ENCODE results near the gene HOXA9. TPM values are rescaled to one million over a fixed set of nuclear protein-coding genes. Genes with fewer than 3 reads are reported as not detected.

HOXA9 gene
- polyA plus RNA-seq, 1 of the 3 experiments (the other 2 are of a cell fraction): not detected

- H3K4me2 ChIP-seq: no peak overlapping the region
- H4K20me1 ChIP-seq (ENCODE audit: insufficient read depth): no peaks in the 10 kb centered on the region
- no peak for TF ChIP-seq RAD21 (IDR thresholded peaks at IDR 0.05; ENCODE audit: low read length)
- TF ChIP-seq MXI1 (IDR thresholded peaks at IDR 0.05; ENCODE audit: low read depth, low read length): no peak
- TF ChIP-seq EZH2phosphoT487 (IDR thresholded peaks at IDR 0.05; ENCODE audit: borderline replicate concordance, low read depth): no peak
- no peak for TF ChIP-seq RFX5 (IDR thresholded peaks at IDR 0.05; ENCODE audit: low read length)
- H2AFZ ChIP-seq (ENCODE audit: low read depth): no peak overlapping the region
- H3K36me3 ChIP-seq (replicated peaks in 1 of 2; ENCODE audit: control insufficient read depth in 1 of 2, insufficient read depth in 2 of 2, low read length in 1 of 2): no peaks in the 10 kb centered on the region
- peaks cover 0 to 4% of the 10 kb centered on the region in 2 experiments; a peak in 1 of 4 replicates for H3K4me1 ChIP-seq (ENCODE audit: control insufficient read depth in 1 of 2, insufficient read depth in 2 of 2, low read depth in 1 of 2, low read length in 1 of 2)
- H3K79me2 ChIP-seq (ENCODE audit: insufficient read depth): no peaks in the 10 kb centered on the region
- no peaks in the 10 kb centered on the region for H3F3A ChIP-seq (replicated peaks; ENCODE audit: insufficient read depth)
- H3K9me2 ChIP-seq: no peaks in the 10 kb centered on the region
- no peak for DNase-seq
- H3K27me3 ChIP-seq (ENCODE audit: insufficient read depth): peaks cover 88% of the 10 kb centered on the region
- POLR2A ChIA-PET: no interaction called here
- no peak overlapping the region for H3K9ac ChIP-seq
- CTCF ChIA-PET: interaction anchor here (1.2 to 3.4 kb wide), 4 partner anchors 16 to 448 kb away, joined by 3 to 18 read pairs (median 6); partner anchors contain the start of gene HOXA5
- WGBS (ENCODE audit: low lambda C conversion rate): 7% methylated on average over 2 of the region's 2 CpGs
- H3K27ac ChIP-seq (ENCODE audit: low read depth in 2 of 2, low read length in 1 of 2): no peak overlapping the region
- no peak overlapping the region for H3K4me3 ChIP-seq (ENCODE audit: low read depth in 2 of 2, low read length in 1 of 2)
- H3K9me3 ChIP-seq: no peaks in the 10 kb centered on the region
Observed at GRCh38 chr7:27128034-27128433, 37.3 kb downstream of the HOXA9 start.

- Histone ChIP-seq H3K9ac (no peak overlapping the region), H3F3A (replicated peaks; ENCODE audit: insufficient read depth) (no peaks in the 10 kb centered on the region), H3K36me3 (replicated peaks in 1 of 2; ENCODE audit: control insufficient read depth in 1 of 2, insufficient read depth in 2 of 2, low read length in 1 of 2) (no peaks in the 10 kb centered on the region), H2AFZ (ENCODE audit: low read depth) (no peak overlapping the region), H3K27ac (ENCODE audit: low read depth in 2 of 2, low read length in 1 of 2) (no peak overlapping the region), H3K9me2 (no peaks in the 10 kb centered on the region), H3K27me3 (ENCODE audit: insufficient read depth) (peaks cover 91% of the 10 kb centered on the region), H3K4me2 (no peak overlapping the region), H3K9me3 (no peaks in the 10 kb centered on the region), H3K4me3 (ENCODE audit: low read depth in 2 of 2, low read length in 1 of 2) (no peak overlapping the region), H3K4me1 (ENCODE audit: control insufficient read depth in 1 of 2, insufficient read depth in 2 of 2, low read depth in 1 of 2, low read length in 1 of 2) (peaks cover 0 to 4% of the 10 kb centered on the region in 2 experiments; a peak in 1 of 4 replicates), H3K79me2 (ENCODE audit: insufficient read depth) (no peaks in the 10 kb centered on the region), H4K20me1 (ENCODE audit: insufficient read depth) (no peaks in the 10 kb centered on the region)
- ChIA-PET POLR2A (interaction anchor here (0.7 kb wide), 1 partner anchor 407 kb away, joined by 3 read pairs; no protein-coding TSS in a partner anchor), CTCF (interaction anchor here (0.7 to 3.4 kb wide), 6 partner anchors 11 to 334 kb away, joined by 3 to 18 read pairs (median 4); partner anchors contain the start of gene HOXA5)
- 4% methylated on average over 3 of the region's 3 CpGs for WGBS (ENCODE audit: low lambda C conversion rate)
- no peak for DNase-seq
- TF ChIP-seq POLR2AphosphoS5 (IDR thresholded peaks at IDR 0.05; ENCODE audit: low read depth, low read length) (no peak), USF1 (IDR thresholded peaks at IDR 0.05; ENCODE audit: borderline replicate concordance, low read depth) (no peak), ZBTB33 (IDR thresholded peaks at IDR 0.05; ENCODE audit: borderline replicate concordance, low read depth) (no peak), FOSL2 (IDR thresholded peaks at IDR 0.05; ENCODE audit: borderline replicate concordance, low read depth) (no peak), MAX (IDR thresholded peaks at IDR 0.05; ENCODE audit: low read depth) (no peak), TCF12 (IDR thresholded peaks at IDR 0.05) (no peak), MEF2A (IDR thresholded peaks at IDR 0.05; ENCODE audit: borderline replicate concordance, low read depth) (no peak), TAF1 (IDR thresholded peaks at IDR 0.05; ENCODE audit: borderline replicate concordance, low read depth, low read length) (no peak), FOXM1 (IDR thresholded peaks at IDR 0.05; ENCODE audit: low read depth) (no peak), EZH2phosphoT487 (IDR thresholded peaks at IDR 0.05; ENCODE audit: borderline replicate concordance, low read depth) (no peak), NFIC (IDR thresholded peaks at IDR 0.05; ENCODE audit: borderline replicate concordance) (no peak), RFX5 (IDR thresholded peaks at IDR 0.05; ENCODE audit: low read length) (no peak), EP300 (IDR thresholded peaks at IDR 0.05; ENCODE audit: borderline replicate concordance in 1 of 2, low read depth in 1 of 2, low read length in 1 of 2) (no peak)
Observed at GRCh38 chr7:27126596-27127327, 38.6 kb downstream of the HOXA9 start.
